Fibroblast of lung (primary cell): ENCODE measurements around the gene SAE1.

Experiments used
- EZH2 ChIP-seq: IDR thresholded peaks from 2 replicates; pipeline ENCODE4 v1.5.1; 2012; ENCODE audit warnings: low read length, control low read depth, mild to moderate bottlenecking; ENCODE audit errors: missing control alignments
- TF ChIP-seq, protein P1 (sequence below), 2 donors: IDR thresholded peaks in 1 of 2; conservative IDR thresholded peaks in 1 of 2; 1 replicate in 1 of 2; 2 replicates in 1 of 2; pipeline ENCODE4 v1.5.1; 2011 to 2012; ENCODE audit warnings: low read length in 2 of 2, control low read depth in 1 of 2, inconsistent platforms in 1 of 2, low read depth in 1 of 2, mild to moderate bottlenecking in 1 of 2

DNA sequence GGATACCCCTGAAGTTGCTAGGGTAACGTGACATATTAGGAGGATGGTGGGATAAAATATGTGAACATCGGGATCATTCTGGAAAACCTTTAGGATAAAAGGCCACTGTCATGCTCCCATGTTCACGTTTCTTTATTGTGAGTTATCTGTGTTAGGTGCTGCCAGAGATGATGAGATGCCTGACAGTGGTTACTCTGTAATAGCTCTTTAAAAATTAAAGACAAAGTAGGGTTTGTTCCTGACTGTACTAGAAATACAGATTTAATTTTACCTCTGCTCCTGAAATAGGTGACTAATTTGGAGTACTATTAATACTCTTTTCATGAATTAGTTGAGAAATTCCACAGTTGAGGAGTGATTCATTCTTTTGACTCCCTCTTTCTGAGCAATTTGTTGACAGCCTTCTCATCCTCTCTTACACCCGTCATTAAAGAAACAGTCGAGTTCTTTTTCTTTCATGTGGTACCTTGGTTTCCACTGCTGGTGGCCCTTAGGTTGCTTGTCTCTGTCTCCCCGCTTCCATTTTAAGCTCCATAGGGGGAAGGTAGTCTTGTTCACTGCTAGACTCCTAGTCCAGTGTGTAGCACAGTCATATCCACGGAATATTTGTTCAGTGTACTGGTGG is 28.4 kb downstream of the SAE1 start:
- TF ChIP-seq, protein P1, sequence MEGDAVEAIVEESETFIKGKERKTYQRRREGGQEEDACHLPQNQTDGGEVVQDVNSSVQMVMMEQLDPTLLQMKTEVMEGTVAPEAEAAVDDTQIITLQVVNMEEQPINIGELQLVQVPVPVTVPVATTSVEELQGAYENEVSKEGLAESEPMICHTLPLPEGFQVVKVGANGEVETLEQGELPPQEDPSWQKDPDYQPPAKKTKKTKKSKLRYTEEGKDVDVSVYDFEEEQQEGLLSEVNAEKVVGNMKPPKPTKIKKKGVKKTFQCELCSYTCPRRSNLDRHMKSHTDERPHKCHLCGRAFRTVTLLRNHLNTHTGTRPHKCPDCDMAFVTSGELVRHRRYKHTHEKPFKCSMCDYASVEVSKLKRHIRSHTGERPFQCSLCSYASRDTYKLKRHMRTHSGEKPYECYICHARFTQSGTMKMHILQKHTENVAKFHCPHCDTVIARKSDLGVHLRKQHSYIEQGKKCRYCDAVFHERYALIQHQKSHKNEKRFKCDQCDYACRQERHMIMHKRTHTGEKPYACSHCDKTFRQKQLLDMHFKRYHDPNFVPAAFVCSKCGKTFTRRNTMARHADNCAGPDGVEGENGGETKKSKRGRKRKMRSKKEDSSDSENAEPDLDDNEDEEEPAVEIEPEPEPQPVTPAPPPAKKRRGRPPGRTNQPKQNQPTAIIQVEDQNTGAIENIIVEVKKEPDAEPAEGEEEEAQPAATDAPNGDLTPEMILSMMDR (conservative IDR thresholded peaks at IDR 0.05 in 1 of 2, IDR thresholded peaks at IDR 0.05 in 1 of 2; ENCODE audit: low read depth in 1 of 2, low read length in 2 of 2), result no peak
- no peak for TF ChIP-seq EZH2
